Measurements from ENCODE around the gene KIAA2012.
"Not testable (repeated sequence)": the region's sequence is repeated elsewhere in the genome, so short reads cannot be mapped to it uniquely, and the experiment has no call there.

Gene KIAA2012

GRCh38 chr2:202203348-202203747 lies 130.3 kb downstream of the KIAA2012 start:
- DNase-seq = no peak

- DNase-seq = no peak
These were observed 131.8 kb downstream of the KIAA2012 start for GRCh38 chr2:202204855-202205254.

- no peak for DNase-seq
These were observed 135.5 kb downstream of the KIAA2012 start for GRCh38 chr2:202208526-202208925.

- DNase-seq = no peak
These were observed 142.1 kb downstream of the KIAA2012 start for GRCh38 chr2:202215179-202215578.

GRCh38 chr2:202221873-202222272 lies 148.8 kb downstream of the KIAA2012 start:
- DNase-seq = no peak

- DNase-seq = peak in 1 of 2 donors; percentile 22
These were observed 164.8 kb downstream of the KIAA2012 start for GRCh38 chr2:202237787-202238233.

GRCh38 chr2:202238234-202239197 lies 165.5 kb downstream of the KIAA2012 start, which contains the start of gene SUMO1:
Gene SUMO1, minus strand, starts transcription at chr2:202238597. Its CDS starts 146 bp downstream, at chr2:202238451.
- peak; percentile 78 to 86 for DNase-seq

- DNase-seq = not testable (repeated sequence)
These were observed 174.7 kb downstream of the KIAA2012 start for GRCh38 chr2:202247710-202248109.

- no peak for DNase-seq
These were observed 176.6 kb downstream of the KIAA2012 start for GRCh38 chr2:202249521-202250253.

- DNase-seq = no peak
These were observed 178.4 kb downstream of the KIAA2012 start for GRCh38 chr2:202251494-202251893.
